Measurements from ENCODE around the gene HAGH.
A peak's percentile ranks its signal among the peaks of the same experiment; 100 is the strongest.
"Not testable (repeated sequence)": the region's sequence is repeated elsewhere in the genome, so short reads cannot be mapped to it uniquely, and the experiment has no call there.

HAGH gene

DNA sequence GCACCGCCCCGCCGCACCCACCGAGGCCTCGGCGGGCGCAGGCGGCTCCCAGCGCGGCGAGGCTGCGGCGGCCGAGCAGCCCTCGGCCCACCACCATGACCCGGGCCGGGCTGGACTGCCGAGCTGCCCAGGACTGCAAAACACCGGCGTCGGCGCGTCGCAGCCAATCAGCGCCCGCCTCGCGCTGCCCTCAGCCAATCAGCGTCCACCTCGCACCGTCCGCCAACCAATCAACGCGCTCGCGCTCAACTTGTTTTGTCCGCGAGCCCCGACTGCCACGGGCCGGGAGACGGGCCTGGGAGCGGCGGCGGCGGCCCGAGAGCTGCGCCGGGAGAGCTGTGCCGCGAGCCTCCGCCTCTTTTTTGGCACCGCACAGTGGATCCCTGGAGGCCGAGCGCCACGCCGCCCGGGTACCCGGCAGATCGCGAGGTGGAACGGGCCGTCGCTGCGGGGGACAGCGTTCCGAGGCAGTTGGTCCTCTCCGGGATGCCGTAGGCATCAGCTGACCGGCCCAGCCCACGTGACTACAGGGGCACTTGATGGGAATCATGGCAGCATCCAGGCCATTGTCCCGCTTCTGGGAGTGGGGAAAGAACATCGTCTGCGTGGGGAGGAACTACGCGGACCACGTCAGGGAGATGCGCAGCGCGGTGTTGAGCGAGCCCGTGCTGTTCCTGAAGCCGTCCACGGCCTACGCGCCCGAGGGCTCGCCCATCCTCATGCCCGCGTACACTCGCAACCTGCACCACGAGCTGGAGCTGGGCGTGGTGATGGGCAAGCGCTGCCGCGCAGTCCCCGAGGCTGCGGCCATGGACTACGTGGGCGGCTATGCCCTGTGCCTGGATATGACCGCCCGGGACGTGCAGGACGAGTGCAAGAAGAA, at the start of gene HAGH, which contains the start of gene FAHD1:
HAGH (minus strand) TSS at position 135 of the 883 bp plus-strand sequence; CDS start at position 97, 38 bp downstream.
FAHD1 (plus strand) TSS at position 516 of the 883 bp plus-strand sequence; CDS start at position 549, 33 bp downstream.
- Histone ChIP-seq H3K27ac (ENCODE audit: low read length) (no peak within 1 kb of the TSS), H3K27me3 (ENCODE audit: control insufficient read depth, insufficient read depth, low read length) (no peaks in the 10 kb centered on the region), H3K4me1 (ENCODE audit: control insufficient read depth, low read depth, low read length) (no peaks in the 10 kb centered on the region), H3K36me3 (ENCODE audit: control insufficient read depth, low read depth, low read length) (no peaks in the 10 kb centered on the region), H3K4me3 (ENCODE audit: low read length) (peak within 1 kb of the TSS; percentile 98), H3K9ac (ENCODE audit: low read length) (peak within 1 kb of the TSS; percentile 75), H3K9me3 (ENCODE audit: control insufficient read depth, low read depth, low read length) (no peaks in the 10 kb centered on the region)

DNA sequence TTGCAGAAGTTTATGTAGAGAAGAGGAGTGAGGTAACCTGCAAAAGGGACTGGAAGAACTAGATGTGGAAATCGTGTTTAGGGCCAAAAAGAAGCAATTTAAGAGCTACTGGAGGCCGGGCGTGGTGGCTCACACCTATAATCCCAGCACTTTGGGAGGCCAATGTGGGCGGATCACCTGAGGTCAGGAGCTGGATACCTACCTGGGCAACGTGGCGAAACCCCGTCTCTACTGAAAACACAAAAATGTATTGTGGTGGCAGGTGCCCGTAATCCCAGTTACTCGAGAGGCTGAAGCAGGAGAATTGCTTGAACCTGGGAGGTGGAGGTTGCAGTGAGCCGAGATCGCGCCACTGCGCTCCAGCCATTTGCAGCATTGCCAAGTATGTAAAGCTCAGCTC, 49.4 kb upstream of the HAGH start:
- H3K27ac ChIP-seq (ENCODE audit: low read length); H3K36me3 ChIP-seq (ENCODE audit: control insufficient read depth, low read depth, low read length); H3K9ac ChIP-seq (ENCODE audit: low read length); H3K9me3 ChIP-seq (ENCODE audit: control insufficient read depth, low read depth, low read length); H3K4me1 ChIP-seq (ENCODE audit: control insufficient read depth, low read depth, low read length); H3K4me3 ChIP-seq (ENCODE audit: low read length): not testable (repeated sequence)
- H3K27me3 ChIP-seq (ENCODE audit: control insufficient read depth, insufficient read depth, low read length), result peaks cover 36% of the 10 kb centered on the region

DNA sequence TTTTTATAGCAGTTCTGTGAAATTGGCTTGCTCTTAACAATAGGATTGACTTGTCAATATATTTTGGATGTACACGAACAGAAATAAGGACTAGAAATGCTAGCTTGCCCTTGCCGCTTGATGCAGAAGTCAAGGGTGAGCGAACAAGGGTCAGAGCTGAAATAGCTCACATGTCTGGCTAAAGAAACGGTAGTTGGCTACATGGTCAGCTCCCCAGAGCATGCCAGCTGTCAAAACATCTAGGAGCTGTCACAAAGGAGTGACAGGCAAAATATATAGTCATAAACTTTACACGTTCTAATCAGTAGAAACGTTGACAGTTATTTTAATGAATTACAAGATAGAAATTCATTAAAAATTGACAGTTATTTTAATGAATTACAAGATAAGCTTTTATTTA, 48.2 kb upstream of the HAGH start:
- Histone ChIP-seq H3K4me1 (ENCODE audit: control insufficient read depth, low read depth, low read length) (no peaks in the 10 kb centered on the region), H3K9ac (ENCODE audit: low read length) (no peak overlapping the region), H3K4me3 (ENCODE audit: low read length) (no peak overlapping the region), H3K27me3 (ENCODE audit: control insufficient read depth, insufficient read depth, low read length) (peaks cover 46% of the 10 kb centered on the region), H3K27ac (ENCODE audit: low read length) (no peak overlapping the region), H3K9me3 (ENCODE audit: control insufficient read depth, low read depth, low read length) (no peaks in the 10 kb centered on the region), H3K36me3 (ENCODE audit: control insufficient read depth, low read depth, low read length) (no peaks in the 10 kb centered on the region)

DNA sequence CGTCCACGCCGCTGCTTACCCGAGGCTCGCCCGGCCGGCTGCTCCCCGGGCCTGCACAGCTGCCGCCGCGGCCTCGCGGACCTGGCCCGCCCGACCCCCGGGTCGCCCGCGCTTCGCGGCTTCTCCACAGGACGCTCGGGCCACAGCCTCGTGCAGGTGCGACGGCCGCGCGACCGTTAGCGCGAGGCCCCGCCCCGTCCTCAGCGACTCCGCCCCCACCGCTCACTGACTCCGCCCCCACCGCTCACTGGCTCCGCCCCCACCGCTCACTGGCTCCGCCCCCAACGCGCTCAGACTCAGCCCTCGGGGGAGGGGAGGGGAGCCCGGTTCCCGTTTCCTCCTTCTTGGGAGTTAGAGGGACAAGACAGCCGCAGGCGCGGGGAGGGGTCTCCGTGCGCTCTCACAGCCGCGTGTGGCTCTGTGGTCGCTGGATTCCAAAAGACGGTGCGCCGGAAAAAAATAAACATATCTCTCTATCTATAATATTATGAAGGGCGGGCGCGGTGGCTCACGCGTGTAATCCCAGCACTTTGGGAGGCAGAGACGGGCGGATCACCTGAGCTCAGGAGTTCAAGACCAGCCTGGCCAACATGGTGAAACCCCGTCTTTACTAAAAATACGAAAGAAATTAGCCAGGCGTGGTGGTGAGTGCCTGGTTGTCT, 45.5 kb upstream of the HAGH start, which contains the start of gene MEIOB:
MEIOB (minus strand) TSS at position 191 of the 662 bp plus-strand sequence. CDS start 3,989 bp downstream, outside the sequence.
- Histone ChIP-seq H3K36me3 (ENCODE audit: control insufficient read depth, low read depth, low read length) (no peaks in the 10 kb centered on the region), H3K4me1 (ENCODE audit: control insufficient read depth, low read depth, low read length) (no peaks in the 10 kb centered on the region), H3K9ac (ENCODE audit: low read length) (no peak within 1 kb of the TSS), H3K4me3 (ENCODE audit: low read length) (peak within 1 kb of the TSS; percentile 47), H3K27me3 (ENCODE audit: control insufficient read depth, insufficient read depth, low read length) (peaks cover 36% of the 10 kb centered on the region), H3K27ac (ENCODE audit: low read length) (no peak within 1 kb of the TSS), H3K9me3 (ENCODE audit: control insufficient read depth, low read depth, low read length) (no peaks in the 10 kb centered on the region)

DNA sequence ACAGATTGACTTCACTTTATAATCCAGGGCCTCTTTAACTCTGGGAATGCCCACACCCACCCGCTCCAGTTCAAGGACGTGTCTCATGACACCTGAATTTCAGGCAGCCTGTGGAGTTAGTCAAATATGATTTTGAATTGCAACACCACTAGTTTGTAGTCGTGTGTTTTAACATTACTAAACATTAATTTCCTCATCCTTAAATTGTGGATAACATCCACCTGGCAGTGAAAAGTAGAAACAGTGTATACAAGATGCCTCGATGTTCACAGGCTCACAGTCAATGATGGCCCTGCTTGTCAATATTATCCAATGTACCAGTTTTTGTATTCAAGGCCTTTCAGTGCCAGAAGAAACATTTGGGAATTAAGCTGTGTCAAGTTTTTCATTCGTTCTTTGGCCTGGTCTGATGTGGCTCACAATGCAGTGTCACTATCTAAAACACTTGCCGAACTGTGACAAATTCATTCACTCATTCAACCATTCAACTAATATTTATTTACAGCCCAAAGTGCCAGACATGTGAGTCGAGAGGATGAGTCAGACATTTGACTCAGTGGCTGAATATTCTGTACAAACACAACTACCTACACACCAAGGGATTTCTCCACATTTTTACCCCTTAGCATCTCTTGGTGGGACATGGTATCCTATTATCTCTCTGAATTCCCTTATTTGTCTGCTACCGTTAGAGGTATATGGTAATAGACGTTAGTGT, 43.9 kb upstream of the HAGH start:
- Histone ChIP-seq H3K36me3 (ENCODE audit: control insufficient read depth, low read depth, low read length) (no peaks in the 10 kb centered on the region), H3K27ac (ENCODE audit: low read length) (no peak overlapping the region), H3K27me3 (ENCODE audit: control insufficient read depth, insufficient read depth, low read length) (peaks cover 41% of the 10 kb centered on the region), H3K4me1 (ENCODE audit: control insufficient read depth, low read depth, low read length) (no peaks in the 10 kb centered on the region), H3K4me3 (ENCODE audit: low read length) (no peak overlapping the region), H3K9ac (ENCODE audit: low read length) (no peak overlapping the region), H3K9me3 (ENCODE audit: control insufficient read depth, low read depth, low read length) (no peaks in the 10 kb centered on the region)

DNA sequence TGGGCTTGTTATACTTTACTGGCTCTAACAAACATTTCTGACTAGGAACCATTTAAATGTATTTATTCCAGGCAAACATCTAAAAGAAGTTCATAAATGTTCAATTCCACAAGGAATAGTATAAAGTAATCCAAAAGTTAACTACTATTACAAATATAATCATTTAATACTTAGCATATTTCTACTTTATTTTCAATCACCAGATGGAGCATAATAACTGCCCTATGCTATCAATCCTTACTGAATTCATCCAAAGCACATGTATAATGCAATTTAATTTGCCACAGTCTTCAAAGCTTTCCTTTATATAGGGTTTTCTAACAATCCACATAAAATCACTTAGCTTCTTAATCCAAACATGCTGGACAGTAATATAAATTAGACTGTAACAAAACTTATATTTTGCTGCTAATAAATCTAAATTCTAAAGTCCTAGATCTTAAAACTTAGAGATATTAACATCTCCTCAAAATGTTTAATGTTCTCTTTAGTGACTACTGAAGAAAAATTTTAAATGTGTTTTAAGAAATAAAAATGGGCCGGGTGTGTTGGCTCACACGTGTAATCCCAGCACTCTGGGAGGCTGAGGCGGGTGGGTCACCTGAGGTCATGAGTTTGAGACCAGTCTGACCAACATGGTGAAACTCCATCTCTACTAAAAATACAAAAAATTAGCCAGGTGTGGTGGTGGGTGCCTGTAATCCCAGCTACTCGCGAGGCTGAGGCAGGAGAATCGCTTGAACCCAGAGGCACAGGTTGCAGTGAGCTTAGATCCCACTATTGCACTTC, 39.5 kb upstream of the HAGH start:
- H3K27ac ChIP-seq (ENCODE audit: low read length), result no peak overlapping the region

DNA sequence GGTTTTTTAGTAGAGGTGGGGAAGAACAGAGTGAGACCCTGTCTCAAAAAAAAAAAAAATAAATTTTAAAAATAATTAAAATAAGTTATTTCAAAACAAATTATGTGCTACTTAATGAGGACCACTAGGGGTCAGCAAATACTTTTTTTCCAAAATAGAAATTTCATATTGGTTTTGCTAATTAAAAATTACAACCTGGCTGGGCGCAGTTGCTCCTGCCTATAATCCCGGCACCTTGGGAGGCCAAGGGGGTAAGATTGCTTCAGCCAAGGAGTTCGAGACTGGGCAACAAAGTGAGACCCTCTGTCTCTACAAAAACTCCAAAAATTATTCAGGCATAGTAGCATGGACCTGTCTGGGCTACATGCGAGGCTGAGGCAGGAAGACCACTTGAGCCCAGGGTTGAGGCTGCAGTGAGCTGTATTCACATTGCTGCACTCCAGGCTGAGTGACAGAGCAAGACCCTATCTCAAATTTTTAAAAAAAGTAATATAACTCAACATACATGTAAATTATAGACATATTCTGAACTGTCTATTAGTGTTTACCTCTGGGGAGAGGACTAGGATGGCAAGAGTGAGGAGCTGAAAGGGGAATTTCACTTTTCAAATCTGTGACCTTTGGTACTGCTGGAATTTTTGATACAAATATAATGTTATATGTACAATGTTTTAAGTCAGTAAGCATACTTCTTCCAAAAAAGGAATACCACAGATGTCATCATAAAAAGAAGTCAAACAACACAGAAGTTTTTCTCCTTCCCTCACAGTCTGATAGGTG, 37.2 kb upstream of the HAGH start:
- H3K4me3 ChIP-seq (ENCODE audit: low read length), result no peak overlapping the region
- no peaks in the 10 kb centered on the region for H3K4me1 ChIP-seq (ENCODE audit: control insufficient read depth, low read depth, low read length)
- no peaks in the 10 kb centered on the region for H3K36me3 ChIP-seq (ENCODE audit: control insufficient read depth, low read depth, low read length)
- no peak overlapping the region for H3K27ac ChIP-seq (ENCODE audit: low read length)
- peaks cover 39% of the 10 kb centered on the region for H3K27me3 ChIP-seq (ENCODE audit: control insufficient read depth, insufficient read depth, low read length)
- no peak overlapping the region for H3K9ac ChIP-seq (ENCODE audit: low read length)
- H3K9me3 ChIP-seq (ENCODE audit: control insufficient read depth, low read depth, low read length), result no peaks in the 10 kb centered on the region

More for the DNA sequence above, 39.5 kb upstream of the HAGH start:
- no peaks in the 10 kb centered on the region for H3K36me3 ChIP-seq (ENCODE audit: control insufficient read depth, low read depth, low read length)
- H3K9ac ChIP-seq (ENCODE audit: low read length), result no peak overlapping the region
- H3K4me1 ChIP-seq (ENCODE audit: control insufficient read depth, low read depth, low read length), result no peaks in the 10 kb centered on the region
- no peaks in the 10 kb centered on the region for H3K9me3 ChIP-seq (ENCODE audit: control insufficient read depth, low read depth, low read length)
- H3K27me3 ChIP-seq (ENCODE audit: control insufficient read depth, insufficient read depth, low read length), result peaks cover 27% of the 10 kb centered on the region
- no peak overlapping the region for H3K4me3 ChIP-seq (ENCODE audit: low read length)

DNA sequence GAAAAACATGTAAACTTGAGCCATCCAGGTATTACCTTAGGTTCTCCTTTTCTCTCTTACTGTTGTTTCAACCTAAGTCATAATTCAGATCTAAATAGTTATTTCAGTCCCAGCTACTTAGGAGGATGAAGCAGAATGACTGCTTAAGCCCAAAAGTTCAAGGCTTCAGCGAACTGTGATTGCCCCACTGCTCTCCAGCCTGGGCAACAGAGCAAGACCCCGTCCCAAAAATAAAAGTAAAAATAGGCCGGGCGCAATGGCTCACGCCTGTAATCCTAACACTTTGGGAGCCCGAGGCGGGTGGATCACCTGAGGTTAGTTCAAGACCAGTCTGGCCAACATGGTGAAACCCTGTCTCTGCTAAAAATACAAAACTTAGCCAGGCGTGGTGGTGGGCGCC, 35.8 kb upstream of the HAGH start:
- Histone ChIP-seq H3K36me3 (ENCODE audit: control insufficient read depth, low read depth, low read length) (no peaks in the 10 kb centered on the region), H3K27me3 (ENCODE audit: control insufficient read depth, insufficient read depth, low read length) (peaks cover 54% of the 10 kb centered on the region), H3K9ac (ENCODE audit: low read length) (no peak overlapping the region)

DNA sequence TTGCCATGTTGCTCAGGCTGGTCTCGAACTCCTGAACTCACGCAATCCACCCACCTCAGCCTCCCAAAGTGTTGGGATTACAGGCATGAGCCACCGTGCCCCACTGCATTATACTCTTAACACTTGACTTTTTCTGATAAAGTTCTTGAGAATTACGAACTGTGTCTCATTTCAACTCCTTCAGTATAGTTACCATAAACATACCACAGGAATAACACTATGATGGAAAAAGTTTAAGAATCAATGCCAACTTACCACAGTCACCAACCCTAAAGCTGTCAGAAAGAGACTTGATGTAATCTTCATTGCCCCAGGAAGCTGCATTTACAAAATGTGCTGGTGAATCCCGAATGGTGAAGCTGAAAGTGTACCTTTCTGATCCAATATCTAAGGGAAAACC, 35.1 kb upstream of the HAGH start:
- Histone ChIP-seq H3K9ac (ENCODE audit: low read length) (no peak overlapping the region), H3K9me3 (ENCODE audit: control insufficient read depth, low read depth, low read length) (no peaks in the 10 kb centered on the region), H3K4me1 (ENCODE audit: control insufficient read depth, low read depth, low read length) (no peaks in the 10 kb centered on the region), H3K36me3 (ENCODE audit: control insufficient read depth, low read depth, low read length) (no peaks in the 10 kb centered on the region), H3K27ac (ENCODE audit: low read length) (no peak overlapping the region), H3K4me3 (ENCODE audit: low read length) (no peak overlapping the region), H3K27me3 (ENCODE audit: control insufficient read depth, insufficient read depth, low read length) (peaks cover 60% of the 10 kb centered on the region)

More for the DNA sequence above, 35.8 kb upstream of the HAGH start:
- Histone ChIP-seq H3K27ac (ENCODE audit: low read length) (no peak overlapping the region), H3K4me1 (ENCODE audit: control insufficient read depth, low read depth, low read length) (no peaks in the 10 kb centered on the region), H3K9me3 (ENCODE audit: control insufficient read depth, low read depth, low read length) (no peaks in the 10 kb centered on the region), H3K4me3 (ENCODE audit: low read length) (no peak overlapping the region)

DNA sequence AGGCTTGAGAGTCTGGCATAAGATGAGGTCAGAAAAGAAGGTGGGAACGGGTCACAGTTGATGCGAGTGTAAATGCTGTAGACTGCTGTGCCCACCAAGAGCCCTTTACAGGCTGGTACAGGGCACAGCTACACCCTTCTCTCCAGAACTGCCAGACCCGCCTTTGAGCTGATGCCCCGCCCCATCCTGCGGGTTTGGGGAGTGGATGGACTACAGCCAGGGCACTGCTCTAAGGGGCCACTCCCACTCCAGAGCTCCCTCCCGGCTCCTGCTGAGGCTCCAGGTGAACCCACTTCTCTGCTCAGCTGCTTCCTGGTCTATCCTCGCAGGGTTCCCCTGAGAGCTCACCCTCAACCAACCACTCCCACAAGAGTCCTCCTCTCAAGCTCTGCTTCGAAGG, 33.0 kb upstream of the HAGH start:
- no peak overlapping the region for H3K27ac ChIP-seq (ENCODE audit: low read length)
- no peaks in the 10 kb centered on the region for H3K9me3 ChIP-seq (ENCODE audit: control insufficient read depth, low read depth, low read length)
- no peaks in the 10 kb centered on the region for H3K36me3 ChIP-seq (ENCODE audit: control insufficient read depth, low read depth, low read length)
- H3K4me3 ChIP-seq (ENCODE audit: low read length), result no peak overlapping the region
- peaks cover 62% of the 10 kb centered on the region for H3K27me3 ChIP-seq (ENCODE audit: control insufficient read depth, insufficient read depth, low read length)
- H3K9ac ChIP-seq (ENCODE audit: low read length), result no peak overlapping the region
- H3K4me1 ChIP-seq (ENCODE audit: control insufficient read depth, low read depth, low read length), result no peaks in the 10 kb centered on the region

Data from iPS-18a (cell line).